CD4-positive, alpha-beta T cell treated with Interleukin-4 for 1 hour (primary cell): Measurements from ENCODE around the gene LDLRAD4.

Source experiments
- DNase-seq, 2 donors: peaks; one replicate each; pipeline ENCODE4 v3.0.0-alpha.2; 2020 to 2022

LDLRAD4 gene

DNA sequence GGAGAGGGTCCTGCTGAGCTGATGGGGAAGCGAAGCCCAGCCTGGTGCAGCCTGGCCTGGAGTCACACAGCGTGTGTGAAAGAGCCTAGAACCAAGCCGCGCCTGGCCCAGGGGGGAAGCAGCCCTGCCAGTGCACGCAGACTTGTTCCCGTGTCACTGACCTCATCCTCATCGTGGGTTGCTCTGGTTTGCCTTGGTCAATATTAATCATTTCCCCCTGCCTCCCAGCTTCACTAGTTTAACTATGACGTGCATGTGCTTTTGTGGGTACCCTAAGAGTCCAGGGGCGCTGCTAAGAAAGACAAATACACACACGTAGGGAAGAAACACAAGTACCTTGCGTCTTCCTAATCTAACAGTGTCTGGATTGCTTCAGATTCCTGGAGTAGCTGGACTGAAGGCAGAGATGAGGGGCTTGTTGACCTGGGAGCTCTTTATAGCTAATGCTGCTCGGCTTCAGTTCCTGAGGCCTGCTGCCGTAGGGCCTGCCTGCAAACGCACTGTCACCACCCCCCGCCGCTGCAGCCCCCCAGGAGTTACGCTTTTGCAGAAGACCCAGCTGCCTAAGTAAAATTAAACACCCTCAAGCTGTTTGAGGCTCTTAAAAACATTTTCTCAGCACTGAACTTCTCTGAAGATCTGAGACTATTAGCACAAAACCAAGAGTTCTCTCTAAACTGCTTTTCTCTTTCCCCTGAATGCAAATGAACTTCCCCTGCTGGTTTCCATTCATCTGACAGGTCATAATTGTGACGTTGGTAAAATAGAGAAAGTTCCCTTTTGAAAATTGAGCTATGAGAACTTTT is 348.6 kb downstream of the LDLRAD4 start:
- DNase-seq, result peak; percentile 53 to 83

DNA sequence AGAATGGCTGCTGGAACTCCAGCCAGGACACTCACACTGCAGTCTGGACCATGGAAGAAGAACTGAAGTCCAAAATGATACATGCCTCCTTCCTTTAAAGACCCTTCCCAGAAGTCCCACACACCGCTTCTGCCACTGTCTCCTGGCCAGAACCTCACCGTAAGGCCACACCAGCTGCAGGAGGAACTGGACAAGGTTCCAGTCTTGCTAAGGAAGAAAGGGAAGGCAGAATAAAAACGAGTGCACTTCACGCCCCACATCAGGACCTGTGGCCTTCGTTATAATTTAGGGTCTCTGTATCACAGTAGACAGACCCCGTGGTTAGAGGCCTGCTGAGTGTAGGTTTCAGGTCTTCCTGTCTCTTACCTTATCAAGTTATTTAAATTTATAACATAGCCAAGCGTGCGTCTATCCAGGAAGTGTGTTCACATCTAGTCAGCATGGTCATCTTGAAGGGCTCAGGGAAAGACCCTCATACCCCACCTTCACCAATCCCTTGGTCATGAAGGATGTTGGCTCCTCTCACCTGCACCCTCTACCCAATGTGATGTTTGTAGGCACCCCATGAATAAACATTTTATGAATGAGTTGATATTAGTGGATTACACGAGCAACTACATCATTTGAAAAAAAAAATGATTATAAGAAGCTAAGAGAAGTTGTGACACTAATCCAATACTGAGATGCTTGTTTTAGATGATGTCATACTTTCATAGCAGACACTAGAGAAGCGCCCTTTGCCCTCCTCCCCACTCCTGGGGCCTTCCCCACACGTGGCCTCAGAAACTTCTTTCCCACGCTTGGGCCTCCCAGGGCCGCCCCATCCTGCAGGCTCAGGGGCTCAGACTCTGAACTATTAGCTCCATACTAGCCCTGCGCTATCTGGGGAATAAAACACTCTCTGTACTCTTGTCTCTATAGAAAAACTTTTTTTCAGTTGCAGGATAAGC is 350.2 kb downstream of the LDLRAD4 start:
- DNase-seq, result peak; percentile 27 to 64

DNA sequence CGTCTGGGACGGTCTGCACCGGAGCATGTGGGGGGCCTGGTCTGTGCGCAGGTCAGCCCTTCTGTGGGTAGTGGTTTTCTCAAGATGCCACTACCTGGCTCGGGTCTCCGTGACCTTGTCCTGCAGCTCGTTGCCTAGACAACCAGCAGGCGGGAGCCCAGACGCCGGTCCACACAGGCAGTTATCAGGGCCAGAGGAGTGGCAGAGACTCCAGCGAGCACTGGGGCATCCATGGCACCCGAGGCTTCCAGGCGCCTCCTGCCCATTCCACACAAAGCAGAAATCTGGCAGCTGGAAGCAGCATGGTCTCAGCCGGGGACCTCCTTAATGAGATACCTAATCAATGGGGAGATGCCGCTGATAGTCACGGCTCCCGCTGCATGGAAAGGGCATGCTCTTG is 351.7 kb downstream of the LDLRAD4 start:
- no peak for DNase-seq

DNA sequence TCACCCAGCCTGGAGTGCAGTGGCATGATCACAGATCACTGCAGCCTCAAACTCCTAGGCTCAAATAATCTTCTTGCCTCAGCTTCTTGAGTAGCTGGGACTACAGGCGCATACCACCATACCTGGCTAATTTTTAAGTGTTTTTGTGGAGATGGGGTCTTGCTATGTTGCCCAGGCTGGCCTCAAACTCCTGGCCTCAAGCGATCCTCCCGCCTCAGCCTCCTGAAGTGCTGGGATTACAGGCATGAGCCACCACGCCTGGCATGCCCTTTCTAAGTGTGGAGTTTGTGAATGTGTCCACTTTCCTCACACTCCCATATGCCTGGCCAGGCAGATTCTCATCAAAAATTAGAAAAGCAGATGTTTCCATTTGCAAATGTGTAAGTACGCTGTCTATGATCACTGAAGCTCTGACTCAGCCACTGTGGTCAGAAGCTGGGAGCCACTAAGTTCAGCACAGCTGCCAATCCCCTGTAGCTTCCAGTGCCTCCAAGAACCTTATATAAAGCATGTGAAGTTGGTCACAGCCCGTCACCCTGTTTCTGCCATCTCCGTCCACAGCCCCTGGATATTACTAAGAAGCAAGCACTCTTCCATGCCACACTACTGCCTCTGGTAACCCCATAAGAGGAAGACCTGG is 352.4 kb downstream of the LDLRAD4 start:
- DNase-seq, result no peak

DNA sequence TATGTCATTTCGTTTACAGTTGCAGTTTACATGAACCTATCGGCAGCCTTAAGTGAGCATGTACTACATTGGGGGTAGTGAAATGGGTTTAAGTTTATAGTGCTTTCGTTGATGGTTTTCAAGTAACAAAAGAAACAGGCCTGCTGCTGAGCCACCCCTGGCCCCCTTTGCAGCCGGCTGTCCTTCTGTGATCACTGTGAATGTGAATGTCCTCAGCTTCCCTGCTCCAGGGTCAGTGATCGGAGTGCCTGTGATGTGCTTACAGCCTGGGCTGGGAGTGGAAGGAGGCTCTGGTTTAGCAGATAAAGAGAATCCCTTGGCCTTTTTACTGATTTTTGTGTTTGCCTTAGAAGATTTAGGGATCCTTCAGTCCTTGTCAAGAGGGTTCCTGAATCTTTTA is 353.6 kb downstream of the LDLRAD4 start:
- DNase-seq, result no peak

DNA sequence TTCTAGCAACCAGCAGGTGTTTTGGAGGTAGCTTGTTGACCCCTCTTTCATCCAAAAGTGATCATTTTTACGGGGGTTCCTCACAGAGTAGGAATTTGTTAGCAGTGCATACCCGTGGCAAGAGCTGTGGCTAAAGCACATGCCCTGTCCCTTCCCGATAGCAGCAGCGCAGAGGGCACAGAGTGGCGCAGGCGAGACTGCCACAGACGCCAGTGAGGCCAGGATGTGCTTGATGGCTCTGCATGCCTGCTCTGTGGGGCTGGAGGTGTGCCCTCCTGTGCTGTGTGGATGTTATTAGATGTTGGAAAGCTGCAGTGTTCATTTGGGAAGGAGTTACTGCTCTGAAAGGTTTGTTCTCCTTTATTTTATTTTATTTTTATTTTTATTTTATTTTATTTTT is 354.2 kb downstream of the LDLRAD4 start:
- DNase-seq, result no peak

DNA sequence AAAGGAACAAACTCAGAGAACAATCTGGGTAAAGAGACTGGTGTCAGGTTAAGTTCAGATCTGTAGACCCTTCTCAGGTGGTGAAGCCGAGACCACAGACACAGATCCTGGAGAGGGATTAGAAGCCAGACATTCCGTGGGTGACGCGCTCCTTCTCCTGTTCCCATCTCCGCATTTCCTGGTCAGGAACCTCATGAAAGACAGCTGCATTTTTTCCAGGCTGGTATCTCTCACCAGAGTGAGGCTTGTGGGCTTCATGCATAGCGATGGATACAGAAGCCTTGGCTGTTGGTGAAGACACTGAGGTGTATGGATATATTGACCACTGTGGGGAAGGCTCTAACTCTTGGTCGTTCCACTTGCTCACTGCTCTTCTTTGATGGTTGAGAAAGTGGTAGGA is 355.2 kb downstream of the LDLRAD4 start:
- no peak for DNase-seq

DNA sequence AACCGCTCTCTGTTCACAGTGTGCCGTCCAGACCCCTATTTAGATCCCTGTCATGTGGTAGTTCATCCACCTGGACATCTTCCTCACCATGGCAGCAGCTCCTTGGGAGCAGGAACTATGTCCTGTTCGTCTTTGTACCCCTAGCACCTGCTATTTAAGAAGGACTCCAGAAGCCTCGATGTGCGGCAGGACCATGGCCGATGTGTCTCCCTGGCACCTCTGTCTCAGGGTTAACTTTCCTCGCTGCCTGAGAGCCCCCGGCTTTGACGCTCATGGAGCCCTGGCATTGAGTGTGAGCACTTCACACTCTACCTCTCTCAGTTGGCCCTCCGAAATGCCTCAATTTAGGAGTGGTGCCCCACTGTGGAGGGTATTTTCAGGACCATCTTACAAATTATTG is 355.8 kb downstream of the LDLRAD4 start:
- DNase-seq, result no peak

DNA sequence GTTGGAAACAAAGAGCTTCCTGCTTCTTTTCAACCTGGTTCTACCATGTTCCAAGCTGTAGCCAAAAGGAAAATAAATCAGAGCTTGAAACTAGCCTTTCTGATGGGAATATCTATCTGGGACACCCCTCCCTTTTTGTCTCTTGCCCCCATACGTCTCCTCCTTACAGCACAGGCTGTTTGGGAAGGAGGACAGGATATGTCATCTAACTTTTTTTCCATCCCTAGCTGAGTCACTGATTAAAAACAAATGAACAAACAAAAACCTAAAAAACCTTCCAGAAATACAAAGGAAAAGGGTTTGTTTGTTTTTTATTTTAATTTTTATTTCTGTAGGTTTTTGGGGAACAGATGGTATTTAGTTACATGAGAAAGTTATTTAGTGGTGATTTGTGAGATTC is 356.2 kb downstream of the LDLRAD4 start:
- DNase-seq, result no peak

DNA sequence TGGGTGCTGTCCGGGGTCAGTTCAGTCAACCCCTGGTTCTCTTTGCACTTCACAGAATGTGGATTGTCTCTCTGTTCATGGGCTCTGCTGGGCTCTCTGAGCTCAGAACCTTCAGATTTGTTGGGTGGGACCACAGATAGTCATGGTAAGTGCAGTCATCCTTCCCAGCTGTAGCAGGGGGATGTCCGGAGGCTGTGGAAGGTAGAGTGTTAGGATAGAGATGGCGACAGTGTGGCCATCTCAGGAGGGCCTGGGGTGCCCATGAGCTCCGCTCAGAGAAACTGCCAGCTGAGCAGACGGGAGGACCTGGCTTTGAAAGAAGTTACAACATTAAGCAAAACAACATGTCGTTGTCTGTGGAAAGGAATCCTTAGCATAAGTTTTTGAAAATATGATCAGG is 358.0 kb downstream of the LDLRAD4 start:
- no peak for DNase-seq

DNA sequence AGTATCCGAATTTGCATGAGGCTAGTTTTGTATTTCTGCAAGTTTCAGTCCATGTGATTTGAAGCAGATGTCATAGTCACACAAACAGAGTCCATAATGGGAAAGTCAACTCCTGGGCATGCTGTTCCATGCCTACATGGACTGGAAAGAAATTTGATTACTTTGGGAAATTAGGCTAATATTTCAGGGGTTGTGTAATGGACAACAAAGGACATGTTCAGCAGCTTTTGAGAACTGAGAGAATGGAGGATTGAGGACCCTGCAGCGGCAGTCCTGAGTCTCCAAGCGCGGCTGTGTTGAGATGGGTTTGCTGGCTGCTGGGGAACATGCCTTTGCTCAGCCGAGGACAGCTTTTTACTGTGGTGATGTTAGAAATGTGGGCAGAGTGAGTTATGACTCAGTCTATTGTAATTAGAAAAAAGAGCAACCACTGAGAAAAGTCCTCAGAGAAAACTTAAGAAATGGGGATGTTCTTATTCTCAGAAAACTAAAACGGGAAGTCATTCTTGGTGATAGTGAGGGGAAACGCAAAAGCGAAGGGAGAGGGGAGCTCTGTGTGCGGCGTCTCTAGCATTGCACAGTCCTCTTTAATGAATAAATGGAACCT is 358.6 kb downstream of the LDLRAD4 start:
- peak; percentile 34 to 62 for DNase-seq

DNA sequence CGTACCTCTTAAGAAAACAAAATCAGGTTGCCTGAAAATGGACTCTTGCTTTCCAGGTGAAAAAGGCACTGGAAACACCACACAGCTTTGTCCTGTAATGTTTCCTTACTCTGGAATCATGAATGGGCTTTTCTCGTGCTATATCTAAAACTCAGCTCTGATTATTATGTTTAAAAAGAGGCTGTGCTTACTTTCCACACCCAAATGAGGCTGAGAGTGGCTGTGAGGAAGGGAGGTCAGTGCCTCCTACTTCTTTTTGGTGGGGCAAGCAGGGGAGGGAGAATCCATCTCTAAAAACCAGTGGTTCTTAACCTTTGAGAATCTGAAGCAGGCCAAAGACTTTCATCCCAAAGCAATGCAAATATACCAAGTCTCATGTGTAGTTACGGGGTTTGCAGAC is 359.2 kb downstream of the LDLRAD4 start:
- no peak for DNase-seq

DNA sequence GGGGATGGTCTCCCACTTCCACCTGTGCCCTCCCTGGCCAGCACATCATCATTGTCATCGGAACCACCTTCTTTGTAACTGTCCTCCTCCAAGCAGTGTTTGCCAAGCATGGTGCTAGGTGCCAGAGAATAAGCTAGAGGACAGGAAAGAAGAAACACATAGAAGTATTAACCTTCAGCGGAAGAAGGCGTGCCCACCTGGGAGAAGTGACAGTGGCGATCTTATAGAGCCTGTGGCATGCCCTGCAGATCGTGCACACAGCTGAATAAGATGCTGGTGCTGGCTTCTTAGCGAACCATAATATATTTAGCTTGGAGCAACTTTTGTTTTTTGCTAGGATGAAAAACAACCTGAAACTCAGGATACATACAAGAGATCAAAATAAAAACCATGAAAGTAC is 359.8 kb downstream of the LDLRAD4 start:
- DNase-seq, result no peak

DNA sequence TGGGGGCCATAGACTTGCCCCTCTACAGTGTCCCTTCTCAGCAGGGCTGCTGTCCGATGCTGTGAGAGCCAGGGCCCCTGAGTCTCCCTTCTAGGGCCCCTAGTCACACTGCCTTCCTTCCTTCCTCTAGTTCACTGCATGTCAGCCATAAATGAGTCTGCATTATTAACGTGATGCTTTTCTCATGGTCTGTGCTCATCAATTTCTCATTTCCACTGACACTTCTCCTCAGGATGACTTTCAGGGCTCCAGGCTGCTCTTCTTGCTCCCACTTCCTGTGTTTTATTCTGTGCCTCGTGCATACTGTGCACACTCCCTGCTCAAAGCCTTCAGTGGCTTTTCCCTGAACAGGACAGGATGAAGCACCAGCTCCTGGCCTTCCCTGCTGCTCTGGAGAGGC is 361.3 kb downstream of the LDLRAD4 start:
- DNase-seq, result no peak

DNA sequence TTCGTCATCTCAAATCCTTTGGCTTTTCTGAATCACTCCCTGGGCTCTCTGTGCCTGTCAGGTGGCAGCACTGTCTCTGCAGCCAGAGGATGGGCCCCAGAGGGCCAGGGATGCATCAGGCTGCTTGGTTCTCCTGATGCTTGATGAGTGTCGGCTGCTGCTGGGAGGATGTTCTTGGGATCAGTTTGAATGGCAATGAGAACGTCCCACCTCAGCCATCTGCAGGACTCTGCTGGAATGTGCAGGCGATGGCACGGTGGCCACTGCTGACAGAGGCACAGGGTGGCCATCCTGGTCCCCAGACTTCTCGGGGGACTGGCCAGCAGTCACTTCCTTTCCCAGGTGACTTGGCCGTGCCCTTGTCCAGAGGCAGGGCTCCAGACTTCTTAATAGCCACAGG is 361.8 kb downstream of the LDLRAD4 start:
- no peak for DNase-seq

DNA sequence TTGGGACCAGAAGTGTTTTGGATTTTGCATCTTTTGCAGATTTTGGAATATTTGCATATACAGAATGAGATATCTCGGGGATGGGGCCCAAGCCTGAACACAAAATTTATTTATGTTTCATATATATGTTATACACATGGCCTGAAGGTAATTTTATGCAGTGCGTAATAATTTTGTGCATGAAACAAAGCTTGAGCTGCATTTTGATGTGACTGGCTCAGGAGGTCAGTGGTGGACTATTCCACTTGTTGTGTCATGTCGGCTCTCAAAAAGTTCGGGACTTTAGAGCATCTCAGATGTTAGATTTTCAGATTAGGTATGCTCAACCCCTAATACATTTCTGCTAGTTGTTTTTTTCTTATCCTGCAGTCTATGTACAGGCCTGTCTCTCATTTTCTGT is 362.4 kb downstream of the LDLRAD4 start:
- DNase-seq, result no peak

DNA sequence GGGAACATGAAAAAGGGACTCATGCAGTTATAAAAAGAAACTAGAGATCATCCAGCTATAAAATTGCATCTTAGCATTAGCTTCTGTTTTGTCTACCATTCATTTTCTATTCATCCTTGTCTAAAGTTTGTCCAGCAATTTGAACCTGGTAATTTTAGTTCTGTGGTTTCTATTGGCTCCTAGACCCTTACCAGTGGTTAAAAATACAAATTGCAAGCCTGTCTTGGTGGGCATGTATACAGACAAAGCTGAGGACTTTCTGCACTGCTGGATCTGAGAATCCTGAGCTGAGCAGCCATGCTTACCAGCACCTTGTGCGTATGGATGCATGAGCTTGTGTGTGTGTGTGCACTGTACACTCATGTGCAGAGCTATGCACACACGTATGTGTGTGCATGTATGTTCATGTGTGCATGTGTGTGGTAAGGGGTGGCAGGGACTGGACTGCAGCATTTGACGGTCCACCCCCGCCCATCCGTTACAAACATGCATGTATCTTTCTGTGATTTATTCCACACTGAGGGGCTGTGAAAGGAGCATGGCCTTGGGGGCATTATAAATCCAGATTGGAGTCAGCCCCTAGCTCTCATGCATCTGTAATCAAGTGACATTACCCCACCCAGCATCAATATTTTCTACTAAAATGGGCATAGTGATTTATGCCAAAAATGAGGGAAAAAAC is 363.1 kb downstream of the LDLRAD4 start:
- no peak for DNase-seq

DNA sequence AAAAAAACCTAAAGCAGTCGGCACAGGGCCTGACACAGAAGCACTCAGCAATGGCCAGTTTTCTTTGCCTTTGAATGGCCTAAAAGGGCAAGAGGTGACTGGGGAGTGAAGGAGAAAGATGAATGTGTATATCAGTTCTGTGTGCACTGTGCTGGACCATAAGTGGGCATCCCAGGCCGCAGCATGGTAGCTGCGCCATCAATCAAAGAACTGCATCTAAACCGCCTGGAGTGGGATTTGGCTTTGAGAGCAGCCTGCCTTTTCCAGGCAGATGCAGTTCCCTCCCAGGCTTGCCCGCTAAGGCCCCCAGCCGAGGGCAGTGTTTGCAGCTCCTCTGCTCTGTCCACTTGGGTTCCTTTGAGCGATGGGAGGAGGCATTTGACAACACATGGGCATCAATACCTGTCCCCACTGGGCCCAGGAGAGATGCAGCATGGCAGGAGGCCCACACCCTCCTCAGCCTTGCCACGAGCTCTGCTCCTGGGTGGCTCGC is 363.7 kb downstream of the LDLRAD4 start:
- DNase-seq, result no peak

DNA sequence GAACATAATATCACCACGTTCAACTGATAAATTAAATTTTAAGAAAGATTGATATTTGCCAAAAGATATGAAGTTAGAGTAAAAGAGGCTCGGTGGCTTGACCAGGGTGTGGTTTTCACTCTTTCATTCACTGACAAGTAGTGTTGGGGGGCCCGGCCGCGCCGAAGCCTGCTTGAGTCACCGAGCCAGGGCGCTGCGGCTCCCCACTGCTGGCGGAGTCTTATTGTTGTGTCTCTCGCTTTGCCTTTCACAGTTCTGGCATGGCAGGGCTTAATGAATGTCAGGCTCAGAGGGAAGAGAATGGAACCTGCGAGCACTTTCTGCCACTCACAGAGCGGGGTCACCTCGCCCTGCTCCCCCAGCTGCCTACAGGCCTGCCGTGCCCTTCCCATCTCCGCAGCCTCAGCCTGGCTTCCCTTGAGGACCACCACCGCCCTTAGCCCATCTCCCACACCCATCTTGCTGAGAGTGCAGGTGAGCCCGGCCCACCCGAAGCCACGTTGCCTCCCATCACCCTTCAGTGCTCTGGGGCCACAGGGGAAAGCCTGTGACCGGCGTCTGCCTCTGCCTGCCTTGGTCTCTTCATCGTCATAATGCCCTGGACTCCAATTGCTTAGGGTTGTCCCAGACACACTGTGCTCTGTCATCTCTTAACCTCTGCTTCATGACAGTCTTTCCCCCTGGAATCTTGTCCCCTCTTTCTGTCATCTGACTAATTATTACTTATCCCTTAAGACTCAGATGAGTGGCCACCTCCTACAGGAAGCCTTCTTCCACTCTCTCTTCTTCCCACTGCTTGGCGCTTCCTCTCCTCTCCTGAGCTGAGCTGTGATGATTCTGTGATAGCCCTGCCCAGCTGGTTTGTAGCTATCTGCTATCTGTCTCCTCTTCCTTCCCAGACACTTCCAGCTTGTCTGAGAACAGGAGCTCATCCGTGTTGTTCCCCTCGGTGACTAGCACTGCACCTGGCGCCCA is 365.3 kb downstream of the LDLRAD4 start:
- DNase-seq, result no peak

DNA sequence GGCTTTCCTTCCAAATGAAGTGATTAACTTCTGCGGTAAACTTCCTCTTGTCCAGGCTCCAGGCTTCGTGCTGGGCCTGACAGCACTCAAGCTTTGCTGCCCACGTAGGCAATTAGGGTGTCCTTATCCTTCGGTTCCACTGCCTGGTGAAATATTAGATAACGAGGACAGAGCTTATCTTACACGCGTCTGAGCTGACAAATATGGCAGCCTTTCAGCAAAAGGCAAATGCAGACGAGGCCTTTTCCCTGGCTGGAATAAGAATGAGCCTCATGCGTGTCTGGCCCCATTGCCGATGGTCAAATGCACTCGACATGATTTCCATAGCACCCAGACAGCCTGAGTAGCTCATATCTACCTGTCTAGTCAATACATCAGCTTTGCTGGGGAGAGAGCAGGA is 366.3 kb downstream of the LDLRAD4 start:
- DNase-seq, result no peak
